Measurements from ENCODE around the gene ATG2A. TPM values are rescaled to one million over a fixed set of nuclear protein-coding genes. Genes with fewer than 3 reads are reported as not detected.

Gene ATG2A
- total and polyA plus RNA-seq, 2 donors (not counting 3 experiments of a cell fraction or from before 2014, with no cell fraction given) = 13.4 to 24.3 TPM

DNA sequence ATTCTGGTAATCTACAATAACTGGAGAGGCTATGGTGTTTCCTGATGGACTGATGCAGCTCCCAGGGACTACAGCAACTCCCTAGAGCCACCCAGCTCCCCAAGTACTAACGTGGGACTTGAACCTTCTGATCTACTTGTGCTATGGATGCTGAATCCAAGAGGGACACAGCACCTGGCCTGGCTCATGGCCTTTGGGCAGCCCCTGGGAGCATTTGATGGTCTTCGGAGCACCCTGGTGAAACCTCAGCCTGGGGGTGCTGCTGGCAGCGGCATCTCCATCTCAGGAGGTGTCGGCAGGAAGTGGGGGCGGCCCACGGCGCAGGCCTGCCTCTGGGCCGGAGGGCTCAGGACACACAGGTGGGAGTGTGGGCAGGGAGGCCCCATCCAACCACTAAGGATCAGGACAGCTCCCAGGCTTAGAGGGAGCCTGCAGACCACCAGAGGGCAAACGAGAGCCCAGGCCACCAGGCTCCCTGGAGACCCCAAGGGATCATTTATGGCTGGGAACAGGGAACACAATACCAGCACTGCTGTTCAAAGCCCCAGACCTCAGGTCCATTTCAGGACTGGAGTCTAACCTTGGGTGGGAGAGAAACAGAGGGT is 47.3 kb downstream of the ATG2A start:
- DNase-seq (ENCODE audit: low read depth, low spot score) (no peak), FAIRE-seq (peak; percentile 21)
- no peaks in the 10 kb centered on the region for H3K27me3 ChIP-seq (ENCODE audit: control insufficient read depth in 2 of 2, insufficient read depth in 2 of 2, low read length in 2 of 2)
- no peaks in the 10 kb centered on the region for H3K9me3 ChIP-seq (replicated peaks; ENCODE audit: control insufficient read depth, insufficient read depth, low read length)
- no peak overlapping the region for H2AFZ ChIP-seq (ENCODE audit: low read depth, low read length)
- H3K9me1 ChIP-seq (replicated peaks; ENCODE audit: control insufficient read depth, extremely low read depth, insufficient read depth, low read length) = no peaks in the 10 kb centered on the region
- peaks cover 73% of the 10 kb centered on the region for H3K79me2 ChIP-seq (ENCODE audit: control insufficient read depth, insufficient read depth, low read length)
- H3K27ac ChIP-seq (ENCODE audit: insufficient read depth, low read depth, low read length) = peak overlapping the region; percentile 98
- no peaks in the 10 kb centered on the region for H4K20me1 ChIP-seq (replicated peaks; ENCODE audit: control insufficient read depth, extremely low read depth, insufficient read depth, low read length)
- H3K4me1 ChIP-seq (ENCODE audit: control insufficient read depth, extremely low read depth, insufficient read depth, low read length) = peaks cover 51% of the 10 kb centered on the region
- BruUV-seq (replicated peaks) = TSS peak; percentile 80
- ChIA-PET POLR2A (interaction anchor here (1.0 to 3.5 kb wide), 6 partner anchors 8 to 91 kb away, joined by 4 to 45 read pairs (median 6); partner anchors contain the start of genes EHD1 and SF1), CTCF (interaction anchor here (0.7 to 3.7 kb wide), 15 partner anchors 8 to 145 kb away, joined by 3 to 101 read pairs (median 6); partner anchors contain the start of genes BATF2, CDC42BPG, EHD1 and SF1)
- peak overlapping the region; percentile 83 for H3K9ac ChIP-seq (replicated peaks; ENCODE audit: extremely low read depth, insufficient read depth, low read length)
- H3K4me2 ChIP-seq (ENCODE audit: insufficient read depth, low read length) = peak overlapping the region; percentile 49
- intact Hi-C loops (cut with micrococcal nuclease) (loop anchor here (1.0 kb wide), 2 partner anchors 9 to 14 kb away; partner anchors contain the start of gene EHD1), dilution Hi-C loops (cut with MboI; ENCODE audit: extremely low pct_ligation_motif_present, low sequenced_read_pairs) (no loop called here)
- H3K4me3 ChIP-seq (replicated peaks in 1 of 3; ENCODE audit: insufficient read depth in 1 of 3, low read depth in 1 of 3, low read length in 3 of 3) = no peak overlapping the region
- TF ChIP-seq, protein P1, sequence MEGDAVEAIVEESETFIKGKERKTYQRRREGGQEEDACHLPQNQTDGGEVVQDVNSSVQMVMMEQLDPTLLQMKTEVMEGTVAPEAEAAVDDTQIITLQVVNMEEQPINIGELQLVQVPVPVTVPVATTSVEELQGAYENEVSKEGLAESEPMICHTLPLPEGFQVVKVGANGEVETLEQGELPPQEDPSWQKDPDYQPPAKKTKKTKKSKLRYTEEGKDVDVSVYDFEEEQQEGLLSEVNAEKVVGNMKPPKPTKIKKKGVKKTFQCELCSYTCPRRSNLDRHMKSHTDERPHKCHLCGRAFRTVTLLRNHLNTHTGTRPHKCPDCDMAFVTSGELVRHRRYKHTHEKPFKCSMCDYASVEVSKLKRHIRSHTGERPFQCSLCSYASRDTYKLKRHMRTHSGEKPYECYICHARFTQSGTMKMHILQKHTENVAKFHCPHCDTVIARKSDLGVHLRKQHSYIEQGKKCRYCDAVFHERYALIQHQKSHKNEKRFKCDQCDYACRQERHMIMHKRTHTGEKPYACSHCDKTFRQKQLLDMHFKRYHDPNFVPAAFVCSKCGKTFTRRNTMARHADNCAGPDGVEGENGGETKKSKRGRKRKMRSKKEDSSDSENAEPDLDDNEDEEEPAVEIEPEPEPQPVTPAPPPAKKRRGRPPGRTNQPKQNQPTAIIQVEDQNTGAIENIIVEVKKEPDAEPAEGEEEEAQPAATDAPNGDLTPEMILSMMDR (IDR thresholded peaks at IDR 0.05; ENCODE audit: extremely low read depth in 1 of 2, insufficient read depth in 1 of 2, low read depth in 1 of 2, low read length in 2 of 2) = peak; percentile 48 to 50
- TF ChIP-seq MYC (IDR thresholded peaks at IDR 0.05; ENCODE audit: low read depth, low read length) = no peak
- H3K36me3 ChIP-seq (ENCODE audit: control insufficient read depth in 2 of 2, extremely low read depth in 1 of 2, insufficient read depth in 2 of 2, low read length in 2 of 2) = peaks cover 2 to 11% of the 10 kb centered on the region in 2 experiments
